ENCODE data around the gene LUC7L2. TPM values are rescaled to one million over a fixed set of nuclear protein-coding genes. Genes with fewer than 3 reads are reported as not detected.

The LUC7L2 gene
- total and polyA plus RNA-seq, 2 donors from 2014 or later: 33.0 to 97.9 TPM

- no peak for TF ChIP-seq CTCF (IDR thresholded peaks at IDR 0.05; ENCODE audit: borderline replicate concordance, extremely low read depth, insufficient read depth)
- Histone ChIP-seq H3K4me1 (ENCODE audit: control insufficient read depth in 2 of 3, insufficient read depth in 2 of 3, low read depth in 1 of 3, low read length in 3 of 3) (peaks cover 2 to 17% (median 8%) of the 10 kb centered on the region in 3 donors), H3K27ac (ENCODE audit: low read depth in 2 of 2, low read length in 2 of 2) (no peak overlapping the region), H3K27me3 (ENCODE audit: control insufficient read depth, insufficient read depth, low read length) (no peaks in the 10 kb centered on the region), H3K4me3 (ENCODE audit: low read length in 3 of 3) (no peak overlapping the region), H3K9ac (ENCODE audit: low read length in 3 of 3) (no peak overlapping the region), H3K36me3 (ENCODE audit: control insufficient read depth in 2 of 3, insufficient read depth in 3 of 3, low read length in 3 of 3) (peaks cover 0 to 7% (median 6%) of the 10 kb centered on the region in 3 donors), H3K9me3 (ENCODE audit: control insufficient read depth in 2 of 3, insufficient read depth in 1 of 3, low read length in 3 of 3) (no peaks in the 10 kb centered on the region)
- no peak for DNase-seq
- intact Hi-C loops (cut with DNase I): no loop called here
- FAIRE-seq: no peak
These were observed 6.7 kb downstream of the LUC7L2 start for GRCh38 chr7:139366400-139366799.

- FAIRE-seq (no peak), DNase-seq (no peak)
- no peak overlapping the region for H3K4me3 ChIP-seq (ENCODE audit: low read length in 3 of 3)
- no peaks in the 10 kb centered on the region for H3K9me3 ChIP-seq (ENCODE audit: control insufficient read depth in 2 of 3, insufficient read depth in 1 of 3, low read length in 3 of 3)
- H3K27ac ChIP-seq (ENCODE audit: low read depth in 2 of 2, low read length in 2 of 2): no peak overlapping the region
- H3K36me3 ChIP-seq (ENCODE audit: control insufficient read depth in 2 of 3, insufficient read depth in 3 of 3, low read length in 3 of 3): peaks cover 0 to 7% (median 6%) of the 10 kb centered on the region in 3 donors
- no peak for TF ChIP-seq CTCF (IDR thresholded peaks at IDR 0.05; ENCODE audit: borderline replicate concordance, extremely low read depth, insufficient read depth)
- no peak overlapping the region for H3K9ac ChIP-seq (ENCODE audit: low read length in 3 of 3)
- H3K27me3 ChIP-seq (ENCODE audit: control insufficient read depth, insufficient read depth, low read length): no peaks in the 10 kb centered on the region
- peaks cover 0 to 12% (median 0%) of the 10 kb centered on the region in 3 donors for H3K4me1 ChIP-seq (ENCODE audit: control insufficient read depth in 2 of 3, insufficient read depth in 2 of 3, low read depth in 1 of 3, low read length in 3 of 3)
- intact Hi-C loops (cut with DNase I): no loop called here
These were observed 7.9 kb downstream of the LUC7L2 start for GRCh38 chr7:139367438-139368155.

- Histone ChIP-seq H3K27ac (ENCODE audit: low read depth in 2 of 2, low read length in 2 of 2) (no peak overlapping the region), H3K9me3 (ENCODE audit: control insufficient read depth in 2 of 3, insufficient read depth in 1 of 3, low read length in 3 of 3) (no peaks in the 10 kb centered on the region), H3K9ac (ENCODE audit: low read length in 3 of 3) (no peak overlapping the region), H3K4me3 (ENCODE audit: low read length in 3 of 3) (no peak overlapping the region), H3K4me1 (ENCODE audit: control insufficient read depth in 2 of 3, insufficient read depth in 2 of 3, low read depth in 1 of 3, low read length in 3 of 3) (peaks cover 0 to 6% (median 5%) of the 10 kb centered on the region in 3 donors), H3K36me3 (ENCODE audit: control insufficient read depth in 2 of 3, insufficient read depth in 3 of 3, low read length in 3 of 3) (peaks cover 0 to 7% (median 6%) of the 10 kb centered on the region in 3 donors), H3K27me3 (ENCODE audit: control insufficient read depth, insufficient read depth, low read length) (no peaks in the 10 kb centered on the region)
- no peak for DNase-seq
- no peak for FAIRE-seq
- intact Hi-C loops (cut with DNase I): no loop called here
- no peak for TF ChIP-seq CTCF (IDR thresholded peaks at IDR 0.05; ENCODE audit: borderline replicate concordance, extremely low read depth, insufficient read depth)
These were observed 10.7 kb downstream of the LUC7L2 start for GRCh38 chr7:139370301-139370942.

All from kidney (tissue), 14 donors.